ENCODE data around the gene NAA38. TPM values are rescaled to one million over a fixed set of nuclear protein-coding genes. Genes with fewer than 3 reads are reported as not detected.
A peak's percentile ranks its signal among the peaks of the same experiment; 100 is the strongest.

The NAA38 gene
- polyA plus RNA-seq, 12 donors = 34.8 to 74.9 (median 41.8) TPM; not detected in 1

- DNase-seq = peak; percentile 94
Measured at GRCh38 chr17:7844292-7845154, 12.8 kb downstream of the NAA38 start.

DNA sequence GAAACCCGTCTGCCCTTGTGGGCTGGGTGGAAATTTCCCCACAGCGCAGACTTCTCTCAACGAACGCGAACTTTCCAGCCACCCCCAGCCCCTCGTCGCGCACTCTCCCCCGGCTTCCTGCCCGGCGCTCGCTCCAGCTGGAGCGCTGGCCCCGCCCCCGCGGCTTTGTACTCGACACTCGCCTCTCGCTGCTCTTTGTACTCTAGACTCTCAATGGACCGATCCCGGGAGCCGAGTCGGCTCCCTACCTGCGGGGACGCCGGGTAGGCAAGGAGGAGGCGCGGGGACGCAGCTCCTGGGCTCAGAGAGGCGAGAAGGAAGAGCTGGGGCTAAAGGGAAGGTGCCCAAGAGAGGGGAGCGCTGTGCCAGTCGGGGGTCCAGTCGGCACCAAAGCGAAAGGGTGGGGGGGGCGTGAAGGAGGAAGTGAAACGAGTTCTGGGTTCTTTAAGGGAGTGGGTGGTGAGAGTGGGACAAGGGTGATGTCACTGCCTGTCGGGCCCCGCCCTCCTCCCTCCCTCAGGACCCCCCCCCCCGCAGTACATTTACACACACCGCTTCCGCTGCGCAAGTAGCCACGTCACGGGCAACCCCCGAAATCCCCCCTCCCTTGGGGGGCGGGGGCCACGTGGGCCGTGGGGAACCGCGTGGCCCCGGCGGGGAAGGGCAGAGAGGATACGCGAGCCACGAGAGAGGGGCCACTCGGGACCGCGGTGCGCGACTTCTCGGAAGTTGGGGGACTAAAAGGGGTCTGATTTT lies 13.6 kb downstream of the NAA38 start:
- DNase-seq = peak; percentile 80

DNA sequence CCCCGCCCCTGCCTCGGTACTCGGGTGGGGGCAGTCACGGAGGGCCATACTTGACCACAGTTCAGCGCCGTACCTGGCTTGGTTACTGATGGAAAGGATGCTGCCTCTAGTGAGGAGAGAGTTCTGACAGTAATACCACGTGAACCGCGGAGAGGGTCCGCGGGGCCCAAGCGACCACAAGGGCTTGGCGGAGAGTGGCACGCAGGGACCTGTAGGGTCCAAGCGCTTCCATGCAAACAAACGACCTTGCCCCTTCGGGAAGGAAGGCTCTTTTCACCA lies 14.2 kb downstream of the NAA38 start:
- no peak for DNase-seq

DNA sequence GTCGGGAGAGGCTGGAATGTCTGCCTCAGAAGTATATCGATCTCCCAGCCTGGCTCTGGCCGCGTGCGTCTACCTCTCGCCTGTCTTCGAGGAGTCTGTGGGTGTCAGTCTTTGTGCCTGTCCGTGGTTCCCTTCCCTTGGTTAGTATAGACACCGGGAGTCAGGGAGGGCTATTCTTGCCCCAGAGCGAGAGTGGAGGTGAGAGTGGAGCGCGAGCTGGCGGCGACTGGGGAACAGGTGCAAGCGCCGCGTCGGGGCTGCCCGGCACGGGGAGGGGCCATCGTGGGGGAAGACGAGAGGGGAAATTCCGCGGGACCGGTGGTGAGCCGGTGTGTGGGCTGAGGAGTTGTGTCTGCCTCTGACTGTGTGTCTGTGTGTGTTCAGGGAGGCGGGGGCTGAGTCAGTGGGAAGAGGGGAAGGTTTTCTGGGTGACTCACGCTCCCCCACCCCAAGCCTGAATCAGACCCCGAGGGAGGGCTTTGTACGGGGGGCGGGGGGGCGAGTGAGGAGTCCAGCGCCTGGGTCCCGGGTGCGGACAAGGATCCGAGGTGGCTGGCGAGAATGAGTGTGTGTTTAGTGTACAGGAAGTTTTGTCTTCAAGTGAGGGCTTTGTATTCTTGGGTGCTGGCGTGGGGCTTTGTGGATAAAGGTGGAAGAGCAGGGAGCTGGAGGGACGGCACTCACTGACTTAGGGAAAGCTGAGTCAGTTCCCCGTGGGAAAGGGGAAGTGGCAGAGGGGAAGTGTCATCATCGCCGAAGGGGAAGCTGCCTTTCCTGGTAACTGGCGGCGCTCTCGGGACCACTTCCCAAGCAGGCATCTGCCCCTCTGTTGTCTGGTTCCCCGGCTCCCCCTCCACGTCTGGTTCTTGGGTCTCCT lies 14.7 kb downstream of the NAA38 start:
- peak; percentile 65 for DNase-seq

DNA sequence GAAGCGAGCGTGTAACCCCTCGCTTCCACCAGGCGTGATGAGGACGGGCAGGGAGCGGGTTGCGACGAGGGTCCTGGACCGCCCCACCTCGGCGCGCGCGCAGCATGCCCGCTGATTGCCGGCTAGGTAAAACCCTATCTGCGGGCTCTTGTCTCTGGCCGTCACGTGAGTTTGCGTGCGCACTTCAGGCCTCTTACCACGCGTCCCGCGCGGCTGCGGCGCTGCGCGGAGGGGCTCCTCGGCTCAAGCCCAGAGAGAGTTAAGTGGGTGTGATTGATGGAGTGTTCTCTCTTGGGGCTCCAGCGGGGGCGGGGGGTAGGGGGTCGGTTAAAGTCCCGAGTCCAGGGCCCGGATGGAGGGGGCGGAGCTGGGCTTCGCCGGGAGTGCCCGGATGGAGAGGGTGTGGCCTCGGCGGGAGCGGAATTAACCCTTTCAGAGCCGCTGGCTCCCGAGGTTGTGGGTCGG lies 15.4 kb downstream of the NAA38 start:
- peak; percentile 95 for DNase-seq

GRCh38 chr17:7841396-7841914 lies 15.9 kb downstream of the NAA38 start:
- peak; percentile 86 for DNase-seq

DNA sequence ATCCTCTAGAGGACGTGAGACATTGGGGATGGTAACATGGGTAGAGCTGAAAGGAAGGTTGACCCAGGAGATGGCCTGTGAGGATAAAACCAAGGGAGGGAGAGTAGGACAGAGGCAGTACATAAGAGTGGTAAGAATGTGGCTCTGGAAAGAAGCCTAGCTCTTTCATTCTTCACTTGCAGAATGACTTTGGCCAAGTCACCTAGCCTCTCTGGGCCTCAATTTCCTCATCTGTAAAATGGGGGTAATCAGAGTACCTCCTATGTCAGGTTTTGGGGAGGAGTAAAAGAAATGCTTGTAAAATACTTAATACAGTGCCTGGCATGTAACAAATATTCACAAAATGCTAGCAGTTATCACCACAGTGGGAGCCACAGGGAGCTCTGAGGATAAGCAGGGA lies 16.5 kb downstream of the NAA38 start:
- DNase-seq = no peak

DNA sequence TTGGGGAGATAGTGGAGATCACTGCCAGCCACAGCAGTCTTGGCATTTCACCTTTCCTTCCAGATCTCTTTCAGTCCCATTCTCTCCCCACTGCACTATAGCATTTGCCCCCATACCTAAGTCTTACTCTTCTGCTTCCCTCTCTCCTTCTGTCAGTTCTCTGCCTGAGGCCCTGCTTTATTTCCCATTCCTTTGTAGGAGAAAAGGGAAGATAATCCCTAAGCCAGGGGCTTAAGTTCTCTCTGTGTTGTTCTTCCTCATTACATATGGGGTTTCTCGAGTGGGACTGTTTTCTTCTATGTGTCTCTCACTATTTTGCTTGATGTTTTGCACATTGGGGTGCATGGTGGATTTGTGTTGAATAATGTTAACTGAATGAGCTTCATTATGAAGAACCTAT lies 16.9 kb downstream of the NAA38 start:
- DNase-seq = no peak

- DNase-seq = no peak
Measured at GRCh38 chr17:7839876-7840261, 17.5 kb downstream of the NAA38 start.

DNA sequence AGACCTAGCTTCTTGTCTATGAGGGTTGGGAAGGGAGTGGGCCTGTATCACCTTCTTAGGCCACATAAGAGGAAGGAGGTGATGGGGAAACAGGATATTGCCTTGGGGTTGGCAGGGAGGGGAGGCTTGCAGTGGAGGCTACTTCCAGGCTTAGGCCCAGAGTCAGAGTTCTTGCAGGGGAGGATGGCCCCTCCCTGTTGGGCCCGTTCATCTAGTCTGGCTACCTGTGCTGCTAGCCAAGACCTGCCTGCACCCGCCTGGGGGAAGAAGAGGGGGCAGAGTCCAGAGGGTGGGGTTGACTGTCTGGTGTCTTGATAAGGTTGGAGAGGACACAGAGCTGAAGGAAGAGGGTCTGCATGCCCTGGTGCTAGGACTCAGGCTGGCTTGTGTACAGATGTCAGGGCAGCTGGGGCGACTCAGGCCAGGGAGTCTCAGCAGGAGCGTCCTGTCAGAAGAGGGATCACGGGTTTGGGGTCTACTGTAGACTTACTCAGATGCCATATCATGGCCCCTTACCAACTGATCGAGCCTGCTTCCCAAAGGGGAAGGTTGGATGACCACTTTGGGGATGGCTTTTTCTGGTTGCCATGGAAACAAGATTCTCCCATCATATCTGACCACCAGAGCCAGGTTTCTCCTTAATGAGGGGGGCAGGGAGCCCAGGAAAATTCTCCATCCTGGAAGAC lies 18.0 kb downstream of the NAA38 start:
- no peak for DNase-seq

DNA sequence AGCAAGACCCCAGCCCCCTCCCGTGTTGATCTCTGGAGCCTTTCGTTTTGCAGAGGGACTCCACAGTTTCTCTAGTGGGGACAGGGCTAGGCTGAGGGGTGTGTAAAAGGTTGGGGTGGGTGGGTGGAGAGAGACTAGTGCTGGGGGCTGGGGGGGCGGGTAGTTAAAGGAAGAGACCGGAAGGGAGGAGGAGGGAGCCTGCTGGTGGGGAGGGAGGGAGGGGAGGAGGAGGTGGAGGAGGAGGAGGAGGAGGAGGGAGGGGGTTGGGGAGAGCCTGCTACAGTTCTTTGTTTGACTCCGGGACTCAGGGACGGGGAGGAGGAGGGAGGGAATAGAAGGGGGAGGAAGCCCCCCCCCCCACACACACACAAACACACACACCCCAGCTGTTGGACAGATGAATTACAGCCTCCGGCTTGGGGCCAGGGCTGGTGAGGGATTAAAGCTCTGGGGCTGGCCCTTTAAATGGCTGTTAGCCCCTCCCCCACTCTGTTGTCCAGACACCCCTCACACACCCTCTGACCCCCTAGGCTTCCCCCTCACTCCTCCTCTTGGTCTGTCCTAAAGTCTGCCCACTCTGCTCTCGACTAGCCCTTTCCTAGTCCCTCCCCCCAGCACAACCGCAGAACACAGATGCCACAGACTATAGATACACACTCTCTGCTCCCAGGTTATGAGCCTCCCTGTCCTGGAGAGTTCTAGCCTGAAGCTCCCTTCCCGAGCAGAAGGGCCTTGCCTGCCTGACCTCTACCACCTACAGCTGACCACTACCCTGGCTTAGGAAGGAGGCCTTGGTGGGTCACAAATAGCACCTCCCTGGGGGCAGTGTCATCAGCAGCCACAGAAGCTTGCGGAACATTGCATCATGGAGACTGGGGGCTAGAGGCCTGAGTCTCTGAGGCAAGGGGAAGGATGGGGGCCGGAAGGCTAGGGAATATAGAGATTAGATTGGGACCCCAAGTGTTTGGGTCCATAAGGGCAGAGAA lies 19.0 kb downstream of the NAA38 start:
- DNase-seq = peak; percentile 57

GRCh38 chr17:7837408-7838088 lies 19.8 kb downstream of the NAA38 start:
- DNase-seq = no peak

- peak; percentile 87 for DNase-seq
Measured at GRCh38 chr17:7836596-7837407, 20.6 kb downstream of the NAA38 start.

DNA sequence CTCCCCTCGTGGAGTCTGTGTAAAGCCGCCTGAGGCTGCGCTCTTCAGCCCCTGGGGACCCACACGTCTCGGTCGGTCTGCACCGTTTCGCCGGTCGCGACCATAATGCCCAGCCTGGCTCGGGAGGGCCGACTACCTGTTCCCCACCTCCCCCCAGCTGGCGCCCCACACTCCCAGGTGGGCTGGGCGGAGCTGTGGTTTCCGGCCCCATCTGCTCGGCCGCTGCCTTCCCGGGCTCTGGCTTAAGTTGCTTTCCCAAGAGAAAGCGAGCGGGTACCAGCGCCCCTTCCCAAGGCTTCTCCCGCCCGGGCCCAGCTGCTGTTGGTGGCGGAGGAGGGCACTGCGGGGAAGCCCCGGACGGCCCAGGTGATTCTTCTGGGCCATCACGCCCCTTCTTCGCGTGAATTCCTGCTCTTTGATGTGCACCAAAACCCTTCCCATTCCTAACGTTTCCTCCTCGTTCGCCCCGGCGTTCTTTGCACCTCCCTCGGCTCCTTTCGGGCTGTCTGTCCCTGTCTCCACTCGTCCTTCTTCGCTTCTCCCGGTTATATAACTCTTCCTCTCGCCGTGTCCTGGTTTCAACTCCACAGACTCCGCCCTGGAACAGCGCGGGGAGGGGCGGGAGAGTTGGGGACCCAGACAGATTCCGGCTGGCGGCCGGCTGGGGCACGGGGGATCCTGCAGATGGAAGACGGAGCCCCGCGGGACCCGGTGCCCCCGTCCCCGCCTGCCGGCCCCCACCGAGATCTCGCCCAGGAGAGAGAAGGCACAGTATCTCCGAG lies 21.4 kb downstream of the NAA38 start:
- peak; percentile 76 for DNase-seq

DNA sequence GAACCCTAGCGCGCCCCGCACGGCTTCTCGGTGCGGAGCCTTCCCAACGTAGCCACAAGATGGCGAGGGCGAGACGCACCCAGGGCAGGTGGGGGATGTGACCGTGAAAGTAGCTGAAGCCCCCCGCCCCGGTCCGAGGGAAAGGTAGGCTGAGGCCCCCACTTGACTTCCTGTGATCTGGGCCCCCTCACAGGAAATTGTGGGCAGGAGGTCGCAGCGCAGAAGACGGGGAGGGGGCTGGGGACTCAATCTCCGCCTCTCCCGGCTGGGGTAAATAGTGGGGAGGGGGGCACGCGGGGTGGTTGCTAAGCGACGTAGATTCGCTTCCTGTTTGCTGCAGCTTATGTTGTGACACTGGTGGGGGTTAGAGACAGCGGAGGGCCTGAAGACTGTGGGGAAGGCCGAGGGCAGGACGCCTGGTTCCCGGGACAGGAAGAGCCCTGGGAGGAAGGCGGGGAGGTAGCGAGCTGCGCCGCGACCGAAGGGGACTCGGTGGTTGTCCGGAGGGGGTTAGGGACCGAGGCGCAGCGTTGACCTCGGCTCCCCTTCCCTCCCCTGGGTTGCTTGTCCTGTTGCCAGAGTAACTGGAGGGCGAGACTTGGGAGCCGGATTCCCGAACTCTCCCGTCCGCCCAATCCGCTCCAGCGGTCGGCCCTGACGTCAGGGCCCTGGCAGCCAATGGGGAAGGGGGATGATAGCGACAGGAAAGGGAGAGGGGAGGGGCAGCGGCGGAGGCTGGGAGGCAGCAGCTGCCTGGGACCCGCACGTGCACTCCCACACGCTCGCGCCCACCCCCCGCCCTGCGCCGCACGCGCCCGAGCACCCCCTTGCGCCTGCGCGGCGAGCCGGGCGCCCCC lies 22.2 kb downstream of the NAA38 start:
- peak; percentile 99 for DNase-seq

- DNase-seq = no peak
Measured at GRCh38 chr17:7834542-7834956, 22.8 kb downstream of the NAA38 start.
